Naive thymus-derived CD8-positive, alpha-beta T cell (primary cell): ENCODE measurements around the gene ZNF18. TPM values are rescaled to one million over a fixed set of nuclear protein-coding genes. Genes with fewer than 3 reads are reported as not detected.
"Not testable (repeated sequence)": the region's sequence is repeated elsewhere in the genome, so short reads cannot be mapped to it uniquely, and the experiment has no call there.

Source experiments
- ATAC-seq, 2 donors: fragments of 150-1000 bp; cut with Tn5 transposase in 1 of 2; sonication (Bioruptor Pico), chemical (Tn5 transposase) in 1 of 2; 1 replicate in 1 of 2; 2 replicates in 1 of 2; pipeline ENCODE4 v1.10.0; 2021; ENCODE audit warnings: mild to moderate bottlenecking in 2 of 2, moderate library complexity in 2 of 2
- POLR2A ChIA-PET: fragments of 350-600 bp; sonication (Branson Sonifier 250); formaldehyde crosslinking; loops from one replicate; lab custom pipeline; 2021; ENCODE audit warnings: antibody characterized with exemption; lab: Charles Lee
- DNase-seq, 10 donors: peaks; one replicate each; pipeline versions ENCODE4 v3.0.0 to v3.0.0-alpha.2; 2020 to 2022
- H3K27ac Mint-ChIP-seq, 10 donors: one replicate each; pipeline ENCODE4 v1.8.0; 2020 to 2022; ENCODE audit warnings: mild to moderate bottlenecking in 10 of 10, mixed read lengths in 10 of 10, moderate library complexity in 4 of 10, inconsistent platforms in 1 of 10
- H3K27me3 Mint-ChIP-seq, 5 donors: one replicate each; pipeline ENCODE4 v1.8.0; 2021 to 2022; ENCODE audit warnings: mixed read lengths in 5 of 5
- H3K36me3 Mint-ChIP-seq, 3 donors: one replicate each; pipeline ENCODE4 v1.8.0; 2020 to 2022; ENCODE audit warnings: mixed read lengths in 3 of 3, mild to moderate bottlenecking in 2 of 3, inconsistent platforms in 1 of 3
- H3K4me1 Mint-ChIP-seq, 4 donors: one replicate each; pipeline ENCODE4 v1.8.0; 2021 to 2022; ENCODE audit warnings: mixed read lengths in 4 of 4
- H3K4me3 Mint-ChIP-seq, 10 donors: one replicate each; pipeline ENCODE4 v1.8.0; 2020 to 2022; ENCODE audit warnings: mild to moderate bottlenecking in 10 of 10, mixed read lengths in 10 of 10, moderate library complexity in 6 of 10, inconsistent platforms in 1 of 10
- H3K9me3 Mint-ChIP-seq, 9 donors: one replicate each; pipeline ENCODE4 v1.8.0; 2020 to 2022; ENCODE audit warnings: mixed read lengths in 9 of 9, mild to moderate bottlenecking in 3 of 9, inconsistent platforms in 1 of 9, moderate library complexity in 1 of 9
- polyA plus RNA-seq, 3 donors: library from polyadenylated mRNA; unstranded; fragments of 300-500 nt; fragmentation: Illumina TruSeq; gene quantifications; one replicate each; pipeline ENCODE4 v1.2.3, GENCODE V29; 2021
- total RNA-seq, 8 experiments: library from RNA in 2 of 8; stranded (reverse) in 2 of 8; gene quantifications; one replicate each; pipeline ENCODE4 v1.2.3 and lab custom pipeline; 2021 to 2026

ZNF18 gene
- total and polyA plus RNA-seq, 5 experiments from 2014 or later: 6.8 to 16.3 (median 8.9) TPM

- DNase-seq, H3K4me3 Mint-ChIP-seq, H3K36me3 Mint-ChIP-seq, H3K27me3 Mint-ChIP-seq, H3K27ac Mint-ChIP-seq, H3K4me1 Mint-ChIP-seq, H3K9me3 Mint-ChIP-seq, POLR2A ChIA-PET, ATAC-seq: not testable (repeated sequence)
Measured at GRCh38 chr17:11943086-11943485, 54.2 kb downstream of the ZNF18 start.

- peaks cover 0 to 2% (median 0%) of the 10 kb centered on the region in 9 donors for H3K9me3 Mint-ChIP-seq
- POLR2A ChIA-PET: no interaction called here
- no peak overlapping the region for H3K4me3 Mint-ChIP-seq
- ATAC-seq (no peak), DNase-seq (no peak)
- peaks cover 1 to 20% (median 5%) of the 10 kb centered on the region in 5 donors for H3K27me3 Mint-ChIP-seq
- no peak overlapping the region for H3K27ac Mint-ChIP-seq
- peaks cover 0 to 7% (median 0%) of the 10 kb centered on the region in 3 donors for H3K36me3 Mint-ChIP-seq
- peaks cover 0 to 2% (median 0%) of the 10 kb centered on the region in 4 donors for H3K4me1 Mint-ChIP-seq
Measured at GRCh38 chr17:11940904-11941303, 56.4 kb downstream of the ZNF18 start.

DNA sequence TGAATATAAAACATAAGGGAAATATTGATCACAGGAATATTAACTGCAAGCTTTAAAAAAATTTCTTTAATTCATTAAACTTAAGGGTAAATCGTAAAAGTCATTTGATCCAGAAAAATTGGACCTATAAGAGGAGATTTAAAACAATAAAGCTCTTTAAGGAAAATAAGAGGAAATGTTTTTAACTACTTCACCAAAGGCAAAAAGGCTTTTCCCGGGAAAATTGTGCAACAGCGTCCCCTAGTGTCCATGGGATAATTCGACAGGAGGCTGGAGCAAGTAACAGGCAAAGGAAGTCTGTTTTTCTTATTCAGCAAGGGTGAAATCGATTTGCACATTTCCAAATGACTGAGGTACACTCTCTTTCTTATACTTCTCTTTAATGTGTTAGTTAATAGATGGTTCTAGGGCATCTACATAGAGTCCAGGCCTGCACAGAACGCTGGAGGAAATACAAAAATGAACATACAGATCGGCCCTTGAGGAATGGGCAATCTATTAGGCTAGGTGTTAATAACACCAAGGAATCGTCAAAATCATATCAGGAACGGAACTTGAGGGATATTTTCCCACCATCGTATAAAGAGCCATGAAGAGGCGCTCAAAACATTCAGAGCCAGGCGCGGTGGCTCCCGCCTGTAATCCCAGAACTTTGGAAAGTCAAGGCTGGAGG, 61.4 kb downstream of the ZNF18 start:
- Mint-ChIP-seq H3K9me3 (peaks cover 0 to 5% (median 0%) of the 10 kb centered on the region in 9 donors), H3K4me1 (no peaks in the 10 kb centered on the region), H3K4me3 (no peak overlapping the region), H3K27ac (no peak overlapping the region), H3K36me3 (no peaks in the 10 kb centered on the region), H3K27me3 (peaks cover 0 to 23% (median 5%) of the 10 kb centered on the region in 5 donors)
- ATAC-seq (no peak), DNase-seq (no peak)
- POLR2A ChIA-PET: no interaction called here

GRCh38 chr17:11932337-11932898, 64.9 kb downstream of the ZNF18 start:
- POLR2A ChIA-PET: no interaction called here
- Mint-ChIP-seq H3K27me3 (peaks cover 4 to 25% (median 10%) of the 10 kb centered on the region in 5 donors), H3K4me1 (no peaks in the 10 kb centered on the region), H3K4me3 (no peak overlapping the region), H3K36me3 (no peaks in the 10 kb centered on the region), H3K27ac (no peak overlapping the region), H3K9me3 (peaks cover 0 to 5% (median 0%) of the 10 kb centered on the region in 9 donors)
- DNase-seq (no peak), ATAC-seq (no peak)

GRCh38 chr17:11928436-11928835, 68.8 kb downstream of the ZNF18 start:
- H3K36me3 Mint-ChIP-seq: no peaks in the 10 kb centered on the region
- no peaks in the 10 kb centered on the region for H3K4me1 Mint-ChIP-seq
- DNase-seq (no peak), ATAC-seq (no peak)
- POLR2A ChIA-PET: no interaction called here
- H3K9me3 Mint-ChIP-seq: peaks cover 0 to 14% (median 3%) of the 10 kb centered on the region in 9 donors
- no peak overlapping the region for H3K4me3 Mint-ChIP-seq
- H3K27me3 Mint-ChIP-seq: peaks cover 0 to 10% (median 7%) of the 10 kb centered on the region in 5 donors
- H3K27ac Mint-ChIP-seq: peak overlapping the region in 1 of 10 donors; percentile 2

Other genes starting within 250 kb of the ZNF18 start
- gene MAP2K4, start 23.4 kb upstream of the ZNF18 start, total RNA-seq: 10 to 100 TPM; 47.6 to 51.3 TPM
- gene MAP2K4, start 23.4 kb upstream of the ZNF18 start, polyA plus RNA-seq: 10 to 100 TPM; 17.7 to 27.3 (median 19.6) TPM